Gastroesophageal sphincter (tissue), 4 donors: ENCODE results near the gene ABHD14A. TPM values are rescaled to one million over a fixed set of nuclear protein-coding genes. Genes with fewer than 3 reads are reported as not detected.

Experiments used
- ATAC-seq: fragments of 150-250 bp; one replicate; pipeline ENCODE4 v1.9.1; 2016; ENCODE audit warnings: mild to moderate bottlenecking, moderate library complexity
- H3K27ac ChIP-seq, 4 donors: fragments of 200-600 bp; sonication (generic) in 3 of 4; 1 replicate in 3 of 4; 2 replicates in 1 of 4; pipeline ENCODE4 v1.5.1; 2016 to 2019
- H3K27me3 ChIP-seq: fragments of 200-600 bp; sonication (generic); one replicate; pipeline ENCODE4 v1.5.1; 2019
- H3K36me3 ChIP-seq, 2 donors: fragments of 200-600 bp; sonication (generic); one replicate each; pipeline ENCODE4 v1.5.1; 2019; ENCODE audit warnings: control low read depth in 1 of 2
- H3K4me1 ChIP-seq, 3 donors: fragments of 200-600 bp; sonication (generic); 1 replicate in 2 of 3; 2 replicates in 1 of 3; pipeline ENCODE4 v1.5.1; 2016 to 2019; ENCODE audit warnings: control low read depth in 2 of 3
- H3K4me3 ChIP-seq, 2 donors: fragments of 200-600 bp; sonication (generic); one replicate each; pipeline ENCODE4 v1.5.1; 2019; ENCODE audit warnings: mild to moderate bottlenecking in 1 of 2, moderate library complexity in 1 of 2
- H3K9me3 ChIP-seq, 3 donors: fragments of 200-600 bp; sonication (generic); one replicate each; pipeline ENCODE4 v1.5.1; 2017 to 2019; ENCODE audit warnings: control low read depth in 2 of 3
- CTCF ChIP-seq, 4 experiments: fragments of 200-600 bp in 2 of 4; fragments of 450-650 bp in 2 of 4; sonication (generic) in 1 of 4; IDR thresholded peaks; one replicate each; pipeline ENCODE4 v1.5.1; 2017 to 2019; ENCODE audit warnings: antibody characterized with exemption in 4 of 4, mild to moderate bottlenecking in 2 of 4, moderate library complexity in 2 of 4
- EP300 ChIP-seq: sonication (generic); formaldehyde crosslinking; IDR thresholded peaks from one replicate; pipeline ENCODE4 v1.6.1; 2017; ENCODE audit warnings: antibody characterized with exemption, mild to moderate bottlenecking
- POLR2A ChIP-seq, 2 donors: fragments of 450-650 bp; IDR thresholded peaks; one replicate each; pipeline ENCODE4 v1.6.1; 2017; ENCODE audit warnings: antibody characterized with exemption in 2 of 2, mild to moderate bottlenecking in 2 of 2, moderate library complexity in 1 of 2
- POLR2AphosphoS5 ChIP-seq: sonication (generic); formaldehyde crosslinking; IDR thresholded peaks from one replicate; pipeline ENCODE4 v1.6.1; 2017; ENCODE audit warnings: antibody characterized with exemption
- WGBS, 2 donors: methylation state at CpG; one replicate each; pipeline ENCODE4 v1.1.5; 2018; ENCODE audit warnings: low coverage in 1 of 2; 5-methylcytosine and 5-hydroxymethylcytosine counted together
- total RNA-seq, 4 donors: library from RNA; depleted of rRNA; stranded (reverse); fragments of >200 nt; gene quantifications; one replicate each; pipeline ENCODE4 v1.1.0, GENCODE V29; 2016

Gene ABHD14A
- total RNA-seq, 4 donors from 2014 or later, result 12.6 to 20.2 (median 13.8) TPM

GRCh38 chr3:52013802-52014598, 39.1 kb downstream of the ABHD14A start:
- peaks cover 0 to 28% (median under 1%) of the 10 kb centered on the region in 3 donors for H3K4me1 ChIP-seq
- H3K27ac ChIP-seq, result no peak overlapping the region
- H3K9me3 ChIP-seq, result no peaks in the 10 kb centered on the region
- H3K36me3 ChIP-seq, result no peaks in the 10 kb centered on the region
- 91% methylated on average over 5 of the region's 6 CpGs; no CpG with 5 or more reads in 1 of the 2 donors for WGBS, 2 donors
- TF ChIP-seq EP300 (no peak), POLR2AphosphoS5 (no peak), POLR2A (IDR thresholded peaks at IDR 0.05) (no peak), CTCF (IDR thresholded peaks at IDR 0.05) (no peak)
- H3K27me3 ChIP-seq, result no peaks in the 10 kb centered on the region
- H3K4me3 ChIP-seq, result no peak overlapping the region
- ATAC-seq, result no peak

- ATAC-seq, result no peak
- Histone ChIP-seq H3K4me1 (peaks cover 0 to 34% (median 6%) of the 10 kb centered on the region in 3 donors), H3K36me3 (no peaks in the 10 kb centered on the region), H3K27ac (no peak overlapping the region), H3K4me3 (no peak overlapping the region), H3K9me3 (no peaks in the 10 kb centered on the region), H3K27me3 (no peaks in the 10 kb centered on the region)
- TF ChIP-seq EP300, result no peak
- peak in 1 of 4 experiments; percentile 15 for TF ChIP-seq CTCF (IDR thresholded peaks at IDR 0.05)
- WGBS, 2 donors, result 80% methylated on average over 2 of the region's 8 CpGs; no CpG with 5 or more reads in 1 of the 2 donors
These were observed 39.7 kb downstream of the ABHD14A start for GRCh38 chr3:52014613-52015012.

GRCh38 chr3:52015438-52016228, 40.8 kb downstream of the ABHD14A start:
- no peak overlapping the region for H3K4me3 ChIP-seq
- H3K4me1 ChIP-seq, result peaks cover 0 to 45% (median 11%) of the 10 kb centered on the region in 3 donors
- no peak overlapping the region for H3K27ac ChIP-seq
- no peaks in the 10 kb centered on the region for H3K27me3 ChIP-seq
- 92 to 100% methylated on average over 2 to 5 of the region's 13 CpGs for WGBS, 2 donors
- ATAC-seq, result no peak
- no peak for TF ChIP-seq CTCF (IDR thresholded peaks at IDR 0.05)
- TF ChIP-seq POLR2A (IDR thresholded peaks at IDR 0.05), result no peak
- TF ChIP-seq POLR2AphosphoS5, result no peak
- TF ChIP-seq EP300, result no peak
- no peaks in the 10 kb centered on the region for H3K36me3 ChIP-seq
- no peaks in the 10 kb centered on the region for H3K9me3 ChIP-seq

- H3K4me3 ChIP-seq, result no peak overlapping the region
- H3K36me3 ChIP-seq, result no peaks in the 10 kb centered on the region
- H3K4me1 ChIP-seq, result peaks cover 0 to 64% (median 23%) of the 10 kb centered on the region in 3 donors
- peak overlapping the region in 3 of 4 donors; percentile 22 to 45 (median 41) for H3K27ac ChIP-seq
- no peaks in the 10 kb centered on the region for H3K9me3 ChIP-seq
- 67% methylated on average over 6 of the region's 11 CpGs; no CpG with 5 or more reads in 1 of the 2 donors for WGBS, 2 donors
- ATAC-seq, result no peak
- H3K27me3 ChIP-seq, result no peaks in the 10 kb centered on the region
- TF ChIP-seq EP300 (no peak), POLR2A (IDR thresholded peaks at IDR 0.05) (no peak)
These were observed 42.7 kb downstream of the ABHD14A start for GRCh38 chr3:52017586-52017985.

- TF ChIP-seq EP300 (no peak), CTCF (IDR thresholded peaks at IDR 0.05) (no peak), POLR2AphosphoS5 (no peak), POLR2A (IDR thresholded peaks at IDR 0.05) (no peak)
- Histone ChIP-seq H3K27ac (peak overlapping the region in 3 of 4 donors; percentile 73 to 81 (median 74)), H3K4me3 (no peak overlapping the region), H3K9me3 (no peaks in the 10 kb centered on the region), H3K4me1 (peaks cover 0 to 69% (median 30%) of the 10 kb centered on the region in 3 donors), H3K27me3 (no peaks in the 10 kb centered on the region), H3K36me3 (no peaks in the 10 kb centered on the region)
- WGBS, 2 donors, result 97 to 100% methylated on average over 1 to 7 of the region's 21 CpGs
- no peak for ATAC-seq
These were observed 43.6 kb downstream of the ABHD14A start for GRCh38 chr3:52018319-52019000.
